ENCODE results near the gene ZNF541. TPM values are rescaled to one million over a fixed set of nuclear protein-coding genes. Genes with fewer than 3 reads are reported as not detected.

Gene ZNF541
- total RNA-seq, 1 experiment from 2014 or later: 0.15 TPM

DNA sequence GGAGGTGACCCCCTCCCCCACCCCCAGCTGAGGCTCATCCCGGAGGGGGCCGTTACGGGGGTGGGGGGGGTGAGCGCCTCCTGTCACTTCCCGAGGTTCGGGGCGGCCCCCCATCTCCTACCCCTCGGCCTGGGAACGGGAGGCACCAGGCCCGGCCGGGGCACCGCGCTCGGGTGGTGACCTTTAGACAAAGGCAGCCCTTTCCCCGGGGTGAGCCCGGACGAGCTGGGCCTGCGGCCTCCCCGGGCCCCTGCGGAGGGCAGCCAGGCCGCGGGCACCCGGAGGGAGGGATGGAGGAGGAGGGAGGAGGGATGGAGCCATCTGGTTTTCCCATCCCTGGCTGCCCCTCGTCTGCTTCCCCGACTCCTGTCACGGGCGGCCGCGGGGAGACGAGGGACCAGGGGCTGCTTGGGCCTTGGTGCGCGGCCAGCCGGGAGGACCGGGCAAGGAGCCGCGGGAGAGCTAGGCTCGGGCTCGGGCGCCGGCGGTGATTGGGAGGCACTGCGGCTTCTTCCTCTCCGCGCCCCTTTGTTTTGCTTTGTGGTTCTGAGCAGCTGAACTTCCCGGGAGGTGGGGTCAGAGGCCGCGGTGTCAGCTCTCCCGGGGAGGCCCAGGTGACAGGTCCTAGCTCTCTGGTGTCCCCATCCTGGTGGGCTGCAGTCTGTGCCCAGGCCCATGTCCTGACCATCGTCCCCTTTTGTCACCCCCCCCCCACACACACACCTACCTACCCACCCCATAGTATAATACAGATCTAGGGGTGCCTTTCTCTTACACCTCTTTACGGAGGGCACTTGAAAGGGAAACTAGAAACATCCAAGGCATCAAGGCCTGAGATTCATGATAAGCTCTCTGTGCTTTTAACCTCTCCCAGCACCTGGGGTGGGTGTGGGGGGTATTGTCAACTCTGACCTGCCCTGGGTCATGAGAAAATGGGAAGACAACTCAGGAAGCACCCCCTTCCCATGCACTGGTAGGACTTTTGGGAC lies 37.3 kb upstream of the ZNF541 start:
- POLR2A ChIA-PET: no interaction called here

DNA sequence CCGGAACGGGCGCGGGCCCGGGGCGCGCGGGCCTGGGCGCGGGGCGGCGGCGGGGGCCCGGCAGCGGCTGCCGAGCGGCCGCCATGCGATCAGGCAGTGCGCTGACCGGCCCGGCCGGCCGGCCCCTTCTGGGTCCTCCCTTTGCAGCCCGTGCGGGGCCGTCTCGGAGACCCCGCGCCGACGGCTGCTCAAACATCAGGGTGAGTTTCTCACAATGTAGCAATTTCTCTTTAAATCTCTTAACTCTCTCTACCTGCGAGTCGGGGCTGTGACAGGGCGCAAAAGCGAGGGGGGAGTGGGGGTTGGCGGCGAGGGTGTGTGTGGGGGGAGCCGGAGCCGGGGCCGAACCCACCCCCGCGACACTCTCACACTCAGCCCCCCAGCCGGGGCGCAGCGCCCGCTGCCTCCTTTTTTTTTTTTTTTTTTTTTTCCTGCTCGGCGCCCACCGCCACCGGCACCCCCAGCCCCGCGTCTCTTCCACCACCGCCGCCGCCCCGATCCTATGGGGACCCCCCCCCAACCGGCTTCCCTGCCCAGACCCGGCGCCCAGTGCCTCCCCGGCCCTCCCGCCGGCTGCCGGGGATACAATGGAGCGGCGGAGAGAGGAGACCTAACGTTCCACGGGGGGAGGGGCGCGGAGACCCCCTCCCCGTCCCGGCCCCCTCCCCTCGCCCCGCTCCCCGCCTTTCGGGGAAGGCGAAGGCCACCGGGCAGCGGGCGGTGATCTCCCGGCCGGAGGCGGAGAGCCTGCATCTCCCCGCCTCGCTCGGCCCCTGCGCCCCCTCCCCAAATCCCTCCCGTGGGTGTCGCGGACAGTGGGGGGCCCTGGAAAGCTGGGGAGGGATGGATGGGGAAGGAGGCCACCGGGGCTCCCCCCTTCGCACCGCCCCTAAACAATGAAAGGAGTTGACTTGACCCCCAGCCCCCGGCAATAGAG lies 36.3 kb upstream of the ZNF541 start, which contains the start of gene BICRA:
BICRA (plus strand) TSS at position 166 of the 937 bp plus-strand sequence. CDS start 64,441 bp downstream, outside the sequence.
- no peak for TF ChIP-seq TCF7L2 (IDR thresholded peaks at IDR 0.05; ENCODE audit: low read depth, low read length)
- TF ChIP-seq, protein P1, sequence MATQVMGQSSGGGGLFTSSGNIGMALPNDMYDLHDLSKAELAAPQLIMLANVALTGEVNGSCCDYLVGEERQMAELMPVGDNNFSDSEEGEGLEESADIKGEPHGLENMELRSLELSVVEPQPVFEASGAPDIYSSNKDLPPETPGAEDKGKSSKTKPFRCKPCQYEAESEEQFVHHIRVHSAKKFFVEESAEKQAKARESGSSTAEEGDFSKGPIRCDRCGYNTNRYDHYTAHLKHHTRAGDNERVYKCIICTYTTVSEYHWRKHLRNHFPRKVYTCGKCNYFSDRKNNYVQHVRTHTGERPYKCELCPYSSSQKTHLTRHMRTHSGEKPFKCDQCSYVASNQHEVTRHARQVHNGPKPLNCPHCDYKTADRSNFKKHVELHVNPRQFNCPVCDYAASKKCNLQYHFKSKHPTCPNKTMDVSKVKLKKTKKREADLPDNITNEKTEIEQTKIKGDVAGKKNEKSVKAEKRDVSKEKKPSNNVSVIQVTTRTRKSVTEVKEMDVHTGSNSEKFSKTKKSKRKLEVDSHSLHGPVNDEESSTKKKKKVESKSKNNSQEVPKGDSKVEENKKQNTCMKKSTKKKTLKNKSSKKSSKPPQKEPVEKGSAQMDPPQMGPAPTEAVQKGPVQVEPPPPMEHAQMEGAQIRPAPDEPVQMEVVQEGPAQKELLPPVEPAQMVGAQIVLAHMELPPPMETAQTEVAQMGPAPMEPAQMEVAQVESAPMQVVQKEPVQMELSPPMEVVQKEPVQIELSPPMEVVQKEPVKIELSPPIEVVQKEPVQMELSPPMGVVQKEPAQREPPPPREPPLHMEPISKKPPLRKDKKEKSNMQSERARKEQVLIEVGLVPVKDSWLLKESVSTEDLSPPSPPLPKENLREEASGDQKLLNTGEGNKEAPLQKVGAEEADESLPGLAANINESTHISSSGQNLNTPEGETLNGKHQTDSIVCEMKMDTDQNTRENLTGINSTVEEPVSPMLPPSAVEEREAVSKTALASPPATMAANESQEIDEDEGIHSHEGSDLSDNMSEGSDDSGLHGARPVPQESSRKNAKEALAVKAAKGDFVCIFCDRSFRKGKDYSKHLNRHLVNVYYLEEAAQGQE (IDR thresholded peaks at IDR 0.05; ENCODE audit: insufficient read depth in 1 of 2, low read depth in 2 of 2, low read length in 1 of 2): no peak
- TF ChIP-seq SIN3A (IDR thresholded peaks at IDR 0.05; ENCODE audit: borderline replicate concordance, insufficient read depth, low read depth, low read length): no peak
- TF ChIP-seq POLR2AphosphoS5 (IDR thresholded peaks at IDR 0.05; ENCODE audit: low read depth, low read length): peak; percentile 22; the same call in 1 of the 2 replicates
- Histone ChIP-seq H3K27ac (ENCODE audit: low read length) (peak within 1 kb of the TSS; percentile 79), H3K9me3 (ENCODE audit: control insufficient read depth, insufficient read depth, low read depth, low read length) (no peaks in the 10 kb centered on the region), H3K27me3 (ENCODE audit: control insufficient read depth, insufficient read depth, low read length) (no peaks in the 10 kb centered on the region), H3K4me3 (ENCODE audit: low read depth in 2 of 2, low read length in 2 of 2) (peak within 1 kb of the TSS; percentile 62 to 77), H3K4me1 (ENCODE audit: control insufficient read depth, insufficient read depth, low read length) (peaks cover 29% of the 10 kb centered on the region), H3K36me3 (ENCODE audit: control insufficient read depth, insufficient read depth, low read length) (no peaks in the 10 kb centered on the region; the same call in 1 of the 2 replicates)
- BruUV-seq (replicated peaks): no TSS peak
- peak; percentile 76 for ATAC-seq
- intact Hi-C loops (cut with micrococcal nuclease; ENCODE audit: unreplicated experiment) (loop anchor here (10.0 kb wide), 1 partner anchor 94 kb away; the partner anchor contains the start of gene NAPA), in situ Hi-C loops (cut with HindIII; ENCODE audit: low pct_unique_long_range_greater_than_20kb, low sequenced_read_pairs) (no loop called here)
- POLR2A ChIA-PET: no interaction called here
- DNase-seq (ENCODE audit: low read depth, low spot score): no peak
- CTCF ChIA-PET: no interaction called here

More for the DNA sequence above, 37.3 kb upstream of the ZNF541 start:
- peak overlapping the region; percentile 53 to 77 for H3K4me3 ChIP-seq (ENCODE audit: low read depth in 2 of 2, low read length in 2 of 2)
- in situ Hi-C loops (cut with HindIII; ENCODE audit: low pct_unique_long_range_greater_than_20kb, low sequenced_read_pairs) (no loop called here), intact Hi-C loops (cut with micrococcal nuclease; ENCODE audit: unreplicated experiment) (loop anchor here (10.0 kb wide), 1 partner anchor 95 kb away; the partner anchor contains the start of gene NAPA)
- TF ChIP-seq TCF7L2 (IDR thresholded peaks at IDR 0.05; ENCODE audit: low read depth, low read length): no peak
- TF ChIP-seq POLR2AphosphoS5 (IDR thresholded peaks at IDR 0.05; ENCODE audit: low read depth, low read length): no peak
- TF ChIP-seq, protein P1 (IDR thresholded peaks at IDR 0.05; ENCODE audit: insufficient read depth in 1 of 2, low read depth in 2 of 2, low read length in 1 of 2): no peak
- peak; percentile 23; the same call in 1 of the 2 replicates for ATAC-seq
- H3K27me3 ChIP-seq (ENCODE audit: control insufficient read depth, insufficient read depth, low read length): no peaks in the 10 kb centered on the region
- CTCF ChIA-PET: interaction anchor here (0.7 kb wide), 1 partner anchor 35 kb away, joined by 3 read pairs; no protein-coding TSS in a partner anchor
- no peaks in the 10 kb centered on the region; the same call in 1 of the 2 replicates for H3K36me3 ChIP-seq (ENCODE audit: control insufficient read depth, insufficient read depth, low read length)
- H3K27ac ChIP-seq (ENCODE audit: low read length): no peak overlapping the region
- peaks cover 29% of the 10 kb centered on the region for H3K4me1 ChIP-seq (ENCODE audit: control insufficient read depth, insufficient read depth, low read length)
- BruUV-seq (replicated peaks): no TSS peak
- H3K9me3 ChIP-seq (ENCODE audit: control insufficient read depth, insufficient read depth, low read depth, low read length): no peaks in the 10 kb centered on the region
- DNase-seq (ENCODE audit: low read depth, low spot score): no peak

All from Panc1 (cell line).